Uterus (tissue), 2 donors: Measurements from ENCODE around the gene ERICH6.

Experiments
- POLR2A ChIP-seq, 2 donors: fragments of 450-650 bp; IDR thresholded peaks; one replicate each; pipeline ENCODE4 v1.6.1; 2016; ENCODE audit warnings: antibody characterized with exemption in 2 of 2, mild to moderate bottlenecking in 1 of 2, moderate library complexity in 1 of 2
- TF ChIP-seq, protein P1 (sequence below), 4 experiments: fragments of 200-600 bp in 2 of 4; fragments of 450-650 bp in 2 of 4; sonication (generic) in 2 of 4; IDR thresholded peaks; one replicate each; pipeline ENCODE4 v1.5.1; 2016 to 2019; ENCODE audit warnings: antibody characterized with exemption in 4 of 4, mild to moderate bottlenecking in 2 of 4, moderate library complexity in 1 of 4

DNA sequence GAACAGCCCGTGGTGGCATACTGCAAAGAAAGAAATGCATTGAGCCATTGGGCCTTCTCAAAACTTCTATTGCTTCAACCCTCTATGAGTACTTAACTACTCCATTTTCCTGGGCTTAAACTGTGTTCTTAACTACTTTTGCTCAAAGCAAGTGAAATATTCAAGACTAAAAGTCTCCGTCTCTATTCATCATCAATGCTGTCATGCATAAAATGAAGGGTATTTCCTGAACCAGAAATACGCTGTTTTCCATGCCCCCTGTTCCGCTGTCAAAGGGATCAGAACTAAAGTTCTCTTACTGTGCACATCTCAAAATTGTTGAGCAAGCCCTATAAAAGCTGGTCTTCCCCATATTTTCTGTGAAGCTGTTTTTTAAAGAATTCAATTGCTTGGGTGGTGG, 39.0 kb upstream of the ERICH6 start:
- TF ChIP-seq, protein P1, sequence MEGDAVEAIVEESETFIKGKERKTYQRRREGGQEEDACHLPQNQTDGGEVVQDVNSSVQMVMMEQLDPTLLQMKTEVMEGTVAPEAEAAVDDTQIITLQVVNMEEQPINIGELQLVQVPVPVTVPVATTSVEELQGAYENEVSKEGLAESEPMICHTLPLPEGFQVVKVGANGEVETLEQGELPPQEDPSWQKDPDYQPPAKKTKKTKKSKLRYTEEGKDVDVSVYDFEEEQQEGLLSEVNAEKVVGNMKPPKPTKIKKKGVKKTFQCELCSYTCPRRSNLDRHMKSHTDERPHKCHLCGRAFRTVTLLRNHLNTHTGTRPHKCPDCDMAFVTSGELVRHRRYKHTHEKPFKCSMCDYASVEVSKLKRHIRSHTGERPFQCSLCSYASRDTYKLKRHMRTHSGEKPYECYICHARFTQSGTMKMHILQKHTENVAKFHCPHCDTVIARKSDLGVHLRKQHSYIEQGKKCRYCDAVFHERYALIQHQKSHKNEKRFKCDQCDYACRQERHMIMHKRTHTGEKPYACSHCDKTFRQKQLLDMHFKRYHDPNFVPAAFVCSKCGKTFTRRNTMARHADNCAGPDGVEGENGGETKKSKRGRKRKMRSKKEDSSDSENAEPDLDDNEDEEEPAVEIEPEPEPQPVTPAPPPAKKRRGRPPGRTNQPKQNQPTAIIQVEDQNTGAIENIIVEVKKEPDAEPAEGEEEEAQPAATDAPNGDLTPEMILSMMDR (IDR thresholded peaks at IDR 0.05), result no peak
- no peak for TF ChIP-seq POLR2A (IDR thresholded peaks at IDR 0.05)
